Stromal cell of bone marrow (primary cell): ENCODE data around the gene CREB3L1.
"Not testable (repeated sequence)": the region's sequence is repeated elsewhere in the genome, so short reads cannot be mapped to it uniquely, and the experiment has no call there.

Source experiments
- DNase-seq: peaks from one replicate; pipeline ENCODE4 v3.0.0-alpha.2; 2012; ENCODE audit warnings: low read depth

The CREB3L1 gene

DNA sequence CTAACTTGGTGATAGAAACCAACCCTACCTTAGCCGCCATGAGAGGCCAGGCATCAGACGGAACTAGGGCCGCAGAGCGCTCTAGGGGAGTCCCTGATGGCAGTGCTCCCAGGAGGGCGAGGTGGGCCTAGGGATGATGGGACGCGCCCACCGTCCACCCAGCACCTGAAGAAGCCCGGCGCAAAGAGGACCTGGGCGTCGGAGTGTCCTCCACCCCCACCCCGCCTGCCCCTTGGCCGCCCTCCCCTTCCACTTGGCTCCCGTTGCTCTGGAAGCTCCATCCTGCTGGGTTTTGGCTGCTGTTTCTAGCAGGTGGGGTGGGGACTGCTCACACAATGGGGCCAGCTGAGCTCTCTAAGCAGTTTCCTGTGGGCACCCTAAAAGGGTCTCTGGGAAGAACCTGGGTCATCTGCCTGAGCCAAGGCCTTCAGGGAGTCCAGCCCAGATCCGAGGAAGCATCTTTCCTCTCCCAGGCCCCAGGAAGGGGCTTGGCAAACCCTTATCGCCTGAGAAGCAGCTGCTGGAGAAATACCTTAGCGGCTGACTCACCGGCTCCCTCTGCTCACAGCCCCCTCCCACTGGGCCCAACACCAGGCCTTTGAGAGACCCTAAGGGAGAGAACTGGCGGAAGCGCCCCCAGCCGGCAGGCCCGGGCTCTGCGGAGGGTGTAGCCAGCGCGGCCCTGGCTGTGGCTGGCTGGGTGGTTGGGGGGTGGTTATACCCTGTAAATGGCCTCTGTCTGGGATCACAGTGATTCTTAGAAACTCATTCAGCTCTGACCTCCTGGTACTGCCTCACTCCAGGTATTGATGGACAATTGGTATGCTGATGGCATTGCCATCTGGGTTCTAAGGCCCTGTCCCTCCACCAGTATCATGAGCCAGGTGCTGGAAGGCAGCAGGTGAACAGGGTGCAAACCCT is 19.3 kb downstream of the CREB3L1 start:
- no peak for DNase-seq

DNA sequence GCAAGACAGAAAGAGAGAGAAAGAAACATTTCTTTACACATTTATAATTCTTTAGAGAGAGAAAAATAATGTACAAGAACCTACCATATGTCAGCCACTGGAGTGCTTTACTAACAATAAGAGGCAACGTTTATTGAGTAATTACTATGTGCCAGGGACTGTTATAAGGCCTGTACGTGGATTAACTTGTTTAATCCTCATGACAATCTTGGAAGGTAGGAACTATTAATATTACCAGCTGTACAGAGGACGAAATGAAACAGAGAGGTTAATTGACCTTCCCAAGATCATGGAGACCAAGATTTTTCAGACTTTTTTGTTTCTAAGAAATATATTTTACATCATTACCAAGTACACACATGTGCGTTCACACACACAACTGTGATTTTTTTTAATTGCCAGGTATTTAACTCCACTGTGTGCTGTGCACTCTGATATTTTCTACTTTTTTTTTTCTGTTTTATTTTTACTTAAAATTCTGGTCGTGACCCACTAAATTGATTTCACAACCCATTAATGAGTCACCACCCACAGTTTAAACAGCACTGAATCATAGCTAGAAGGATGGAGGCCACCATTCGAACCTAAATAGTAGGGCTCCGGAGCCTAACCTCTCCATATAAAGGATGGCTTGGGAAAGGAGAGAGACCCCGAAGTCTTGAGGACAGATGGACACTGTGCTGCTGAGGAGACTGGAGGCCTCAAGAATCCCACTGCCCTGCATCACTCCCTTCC is 21.4 kb downstream of the CREB3L1 start:
- peak; percentile 81 for DNase-seq

DNA sequence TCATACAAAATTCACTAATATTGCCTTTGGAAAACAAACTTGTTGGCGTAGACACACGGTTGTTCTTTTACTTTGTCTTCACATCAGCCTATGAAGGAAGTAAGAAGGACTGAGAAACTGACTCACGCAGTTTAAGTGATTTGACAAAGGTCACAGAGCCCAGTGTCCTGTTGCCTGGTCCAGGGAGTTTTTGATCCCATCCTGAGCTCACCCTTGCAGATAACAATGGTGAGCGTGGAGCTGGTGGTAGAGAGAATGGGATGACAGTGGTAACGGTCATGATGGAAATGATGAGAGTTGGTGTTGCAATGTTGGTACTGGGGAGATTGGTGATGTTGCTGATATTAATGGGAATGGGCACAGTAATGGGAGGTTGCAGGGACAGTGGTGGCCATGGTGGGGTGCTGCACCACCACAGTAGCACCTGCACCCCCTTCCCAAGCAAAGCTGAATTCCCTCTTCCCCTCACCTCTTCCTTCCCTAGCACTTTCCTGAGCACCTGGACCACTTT is 22.0 kb downstream of the CREB3L1 start:
- DNase-seq: no peak

DNA sequence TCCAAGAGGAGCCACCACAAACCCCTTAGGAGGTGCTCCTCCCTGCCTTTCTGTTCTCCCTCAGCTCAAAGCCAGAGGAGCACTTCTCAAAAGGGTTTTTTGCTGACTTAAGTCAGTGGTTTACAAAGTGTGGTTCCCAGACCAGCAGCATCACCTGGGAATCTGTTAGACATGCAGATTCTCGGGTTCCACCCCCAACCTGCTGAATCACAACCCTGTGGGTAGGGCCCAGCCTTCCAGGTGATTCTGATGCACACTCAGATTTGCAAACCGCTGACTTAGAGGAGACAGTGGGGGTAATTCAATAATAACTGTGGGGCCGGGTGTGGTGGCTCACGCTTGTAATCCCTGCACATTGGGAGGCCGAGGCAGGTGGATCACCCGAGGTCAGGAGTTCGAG is 22.8 kb downstream of the CREB3L1 start:
- no peak for DNase-seq

DNA sequence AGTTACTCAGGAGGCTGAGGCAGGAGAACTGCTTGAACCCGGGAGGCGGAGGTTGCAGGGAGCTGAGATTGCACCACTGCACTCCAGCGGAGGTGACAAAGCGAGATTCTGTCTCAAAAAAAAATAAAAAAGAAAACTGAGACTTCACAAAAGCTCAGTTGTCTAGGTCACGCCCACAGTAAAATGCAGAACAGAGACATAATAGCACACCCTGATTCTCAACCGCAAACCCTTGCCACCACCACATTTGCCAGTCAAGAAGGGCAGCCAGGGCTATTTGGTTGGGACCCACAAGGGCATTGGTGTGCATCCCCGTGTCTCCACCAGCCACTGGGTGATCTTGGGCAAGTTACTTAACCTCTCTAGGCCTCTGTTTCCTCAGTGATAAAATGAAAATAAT is 25.4 kb downstream of the CREB3L1 start:
- no peak for DNase-seq

DNA sequence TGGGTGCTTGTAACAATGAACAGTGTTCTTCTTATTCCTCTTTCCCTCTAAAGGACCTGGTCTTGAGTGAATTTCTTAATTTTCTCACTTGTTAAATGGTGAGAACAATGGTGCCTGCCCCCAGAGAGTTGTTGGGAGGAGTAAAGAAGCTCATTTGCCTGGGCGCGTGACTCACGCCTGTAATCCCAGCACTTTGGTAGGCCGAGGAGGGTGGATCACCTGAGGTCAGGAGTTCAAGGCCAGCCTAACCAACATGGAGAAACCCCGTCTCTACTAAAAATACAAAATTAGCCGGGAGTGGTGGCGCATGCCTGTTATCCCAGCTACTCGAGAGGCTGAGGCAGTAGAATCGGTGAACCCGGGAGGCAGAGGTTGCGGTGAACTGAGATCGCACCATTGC is 26.6 kb downstream of the CREB3L1 start:
- not testable (repeated sequence) for DNase-seq

DNA sequence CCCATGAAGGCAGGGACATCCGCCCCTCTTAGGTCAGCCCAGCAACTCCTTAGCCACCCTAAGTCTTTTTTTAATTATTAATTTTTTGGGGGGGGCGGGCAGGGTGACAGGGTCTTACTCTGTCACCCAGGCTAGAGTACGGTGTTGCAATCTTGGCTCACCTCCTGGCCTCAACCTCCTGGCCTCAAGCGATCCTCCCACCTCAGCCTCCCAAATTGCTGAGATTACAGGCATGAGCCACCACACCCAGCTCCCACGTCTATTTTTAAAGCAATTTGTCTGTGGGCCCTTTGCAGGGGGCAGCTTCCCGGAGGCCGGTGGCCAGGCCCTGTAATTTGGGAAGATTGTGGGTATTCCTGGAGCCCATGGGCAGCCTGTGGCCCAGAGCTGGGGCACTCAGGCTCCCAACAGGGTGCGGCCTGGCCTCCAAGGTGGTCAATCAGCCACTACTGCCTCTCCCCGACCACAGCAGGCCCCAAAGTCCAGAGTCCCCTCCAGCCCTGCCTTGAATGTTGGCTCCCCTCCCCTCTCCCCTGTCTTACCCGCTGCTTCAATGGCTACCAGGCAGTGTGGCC is 27.2 kb downstream of the CREB3L1 start:
- no peak for DNase-seq

DNA sequence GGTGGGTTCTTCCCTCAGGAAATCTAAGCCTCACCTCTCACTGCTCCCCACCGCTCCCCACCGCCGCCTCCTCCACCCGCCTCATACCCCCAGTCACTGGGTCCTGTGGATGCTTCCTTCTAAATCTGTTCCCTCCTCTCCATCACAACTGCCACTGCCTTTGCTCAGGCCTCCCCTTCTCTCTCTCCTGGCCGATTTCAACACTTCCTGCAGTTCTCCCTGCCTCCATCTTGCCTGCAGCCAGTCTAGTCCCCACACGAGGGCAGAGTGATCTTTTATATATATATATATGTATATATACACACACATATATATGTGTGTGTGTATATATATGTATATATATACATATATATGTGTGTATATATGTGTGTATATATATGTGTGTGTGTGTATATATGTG is 27.8 kb downstream of the CREB3L1 start:
- no peak for DNase-seq

DNA sequence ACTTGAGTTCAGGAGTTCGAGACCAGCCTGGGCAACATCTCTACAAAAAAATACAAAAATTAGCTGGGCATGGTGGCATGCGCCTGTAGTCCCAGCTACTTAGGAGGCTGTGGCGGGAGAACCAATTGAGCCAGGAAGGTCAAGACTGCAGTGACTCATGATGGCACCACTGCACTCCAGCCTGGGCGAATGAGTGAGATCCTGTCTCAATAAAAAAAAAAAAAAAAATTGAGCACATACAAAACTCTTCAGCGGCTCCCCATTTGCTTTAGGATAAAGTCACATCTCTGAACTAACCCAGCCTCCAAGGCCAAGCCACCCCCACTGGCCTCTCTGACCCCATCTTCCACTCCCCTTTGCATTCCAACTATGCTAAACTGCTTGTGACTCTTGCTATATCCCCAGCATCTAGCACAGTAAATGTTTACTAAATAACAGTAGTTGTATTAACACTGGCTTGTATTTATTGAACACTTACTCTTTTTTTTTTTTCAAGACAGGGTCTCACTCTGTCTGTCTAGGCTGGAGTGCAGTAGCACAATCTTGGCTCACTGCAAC is 28.9 kb downstream of the CREB3L1 start:
- DNase-seq: no peak

DNA sequence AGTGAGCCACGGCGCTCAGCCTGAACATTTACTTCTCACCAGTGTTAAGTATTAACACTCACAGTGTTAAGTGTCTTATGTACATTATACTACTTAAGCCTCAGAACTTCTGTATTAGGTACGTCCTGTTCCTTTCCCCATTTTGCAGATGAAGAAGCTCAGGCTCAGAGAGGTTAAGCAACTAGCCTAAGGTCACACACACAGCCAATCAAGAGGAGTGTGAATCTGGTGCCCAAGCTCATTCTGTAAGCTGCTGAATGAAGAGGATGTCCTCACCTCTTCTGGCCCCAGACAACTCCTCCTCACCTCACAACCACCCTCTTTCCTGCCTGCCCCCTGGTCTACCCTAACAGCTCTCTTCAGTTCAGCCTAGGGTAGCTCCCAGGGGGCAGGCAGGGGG is 29.9 kb downstream of the CREB3L1 start:
- DNase-seq: no peak

DNA sequence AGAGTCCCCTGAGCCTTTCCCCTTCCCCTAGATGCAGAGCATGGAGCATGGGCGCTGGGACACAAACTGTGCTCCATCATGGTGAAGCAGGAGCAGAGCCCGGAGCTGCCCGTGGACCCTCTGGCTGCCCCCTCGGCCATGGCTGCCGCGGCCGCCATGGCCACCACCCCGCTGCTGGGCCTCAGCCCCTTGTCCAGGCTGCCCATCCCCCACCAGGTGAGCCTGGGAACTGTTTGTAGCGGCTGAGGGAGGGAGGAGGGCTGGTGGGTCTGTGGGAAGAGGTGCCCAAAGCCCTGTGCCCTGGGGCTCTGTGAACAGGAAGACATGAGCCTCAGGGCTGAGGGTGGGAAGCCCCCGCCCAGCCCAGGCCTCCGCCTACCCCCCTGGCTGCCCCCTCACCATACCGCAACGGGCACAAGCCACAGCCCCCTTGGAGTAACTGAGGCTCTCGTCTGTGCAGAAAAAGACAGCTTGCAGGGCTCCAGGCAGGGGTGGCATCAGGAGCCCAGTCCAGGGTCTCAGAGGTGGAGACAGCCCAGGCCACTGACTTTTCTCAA is 30.4 kb downstream of the CREB3L1 start:
- DNase-seq: no peak

DNA sequence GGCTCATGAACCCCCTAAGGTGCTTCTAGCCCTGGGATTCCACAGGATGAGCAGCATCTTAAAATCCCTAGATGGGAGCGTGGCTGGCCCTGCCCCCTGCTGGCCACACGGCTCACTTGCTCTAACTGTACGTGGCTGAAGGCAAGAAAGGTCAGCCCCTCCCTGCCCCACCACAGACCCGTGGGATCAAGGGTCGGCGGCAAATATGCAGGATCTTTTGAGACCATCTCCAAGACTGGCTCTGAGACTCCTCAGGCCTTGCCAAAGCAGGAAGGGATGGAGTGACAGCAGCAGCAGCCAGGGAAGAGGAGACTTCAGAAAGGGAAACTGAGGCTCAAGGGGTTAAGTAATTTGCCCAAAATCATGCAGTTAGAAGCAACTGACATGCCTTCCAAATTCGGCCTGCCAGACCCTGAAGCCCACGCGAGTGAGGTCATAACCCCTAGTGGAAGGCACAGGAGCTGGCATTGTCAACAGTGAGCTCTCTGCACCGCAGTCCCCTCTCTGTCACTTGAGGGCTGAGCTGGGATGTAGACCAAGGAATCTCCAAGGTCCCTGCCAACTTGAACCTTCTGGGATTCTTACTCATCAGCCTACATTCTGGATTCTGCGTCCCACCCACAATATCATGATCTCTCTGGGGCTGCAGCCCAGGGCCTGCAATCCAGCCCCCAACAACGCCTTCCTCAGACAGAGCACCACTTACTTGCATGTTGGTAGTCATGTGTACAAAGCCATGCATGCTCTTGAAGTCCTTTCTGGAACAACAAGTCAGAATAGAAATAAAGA is 31.4 kb downstream of the CREB3L1 start:
- no peak for DNase-seq

DNA sequence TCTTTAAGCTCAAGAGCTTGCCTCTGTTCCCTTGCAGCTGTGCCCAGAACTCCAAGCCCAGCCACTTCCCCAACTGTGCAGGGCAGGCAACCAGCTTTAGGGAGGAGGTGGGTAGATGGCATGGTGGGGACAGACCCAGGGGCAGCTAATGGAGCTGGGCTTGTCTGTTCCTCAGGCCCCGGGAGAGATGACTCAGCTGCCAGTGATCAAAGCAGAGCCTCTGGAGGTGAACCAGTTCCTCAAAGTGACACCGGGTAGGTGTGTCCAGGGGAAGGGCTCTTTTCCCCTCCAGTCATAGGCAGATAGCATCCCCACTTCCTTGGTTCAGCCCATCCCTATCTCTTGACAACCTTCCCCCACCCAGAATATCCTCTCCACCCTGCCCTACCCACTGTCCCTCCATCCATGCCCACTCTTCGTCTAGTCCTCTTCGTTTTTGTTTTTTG is 32.4 kb downstream of the CREB3L1 start:
- DNase-seq: no peak

DNA sequence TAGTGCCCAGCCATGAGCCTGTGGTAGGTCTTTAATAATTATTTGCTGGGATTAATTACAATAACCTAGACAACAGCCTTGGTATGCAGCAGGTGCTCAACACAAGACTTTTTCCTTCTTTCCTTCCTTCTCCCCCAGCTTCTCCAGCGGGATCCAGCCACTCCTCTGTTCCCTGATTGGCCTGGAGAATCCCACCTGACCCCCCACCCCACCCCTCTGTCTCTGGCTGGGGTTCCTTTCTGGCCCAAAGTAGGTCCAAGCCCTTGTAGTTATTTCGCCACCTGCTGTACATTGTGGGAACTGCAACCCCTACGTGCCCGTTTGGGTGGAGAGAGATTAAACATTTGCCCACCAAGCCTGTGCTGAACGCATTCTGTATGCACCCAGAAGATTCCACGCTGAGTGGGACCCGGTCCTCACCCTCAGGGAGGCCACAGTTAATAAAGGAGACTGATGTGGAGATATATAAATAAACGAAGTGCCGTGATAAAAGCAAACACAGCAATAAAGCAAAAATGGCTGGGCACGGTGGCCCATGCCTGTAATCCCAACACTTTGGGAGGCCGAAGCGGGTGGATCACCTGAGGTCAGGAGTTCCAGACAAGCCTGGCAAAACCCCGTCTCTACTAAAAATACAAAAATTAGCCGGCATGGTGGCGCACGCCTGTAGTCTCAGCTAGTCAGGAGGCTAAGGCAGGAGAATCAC is 37.7 kb downstream of the CREB3L1 start:
- DNase-seq: peak; percentile 68

DNA sequence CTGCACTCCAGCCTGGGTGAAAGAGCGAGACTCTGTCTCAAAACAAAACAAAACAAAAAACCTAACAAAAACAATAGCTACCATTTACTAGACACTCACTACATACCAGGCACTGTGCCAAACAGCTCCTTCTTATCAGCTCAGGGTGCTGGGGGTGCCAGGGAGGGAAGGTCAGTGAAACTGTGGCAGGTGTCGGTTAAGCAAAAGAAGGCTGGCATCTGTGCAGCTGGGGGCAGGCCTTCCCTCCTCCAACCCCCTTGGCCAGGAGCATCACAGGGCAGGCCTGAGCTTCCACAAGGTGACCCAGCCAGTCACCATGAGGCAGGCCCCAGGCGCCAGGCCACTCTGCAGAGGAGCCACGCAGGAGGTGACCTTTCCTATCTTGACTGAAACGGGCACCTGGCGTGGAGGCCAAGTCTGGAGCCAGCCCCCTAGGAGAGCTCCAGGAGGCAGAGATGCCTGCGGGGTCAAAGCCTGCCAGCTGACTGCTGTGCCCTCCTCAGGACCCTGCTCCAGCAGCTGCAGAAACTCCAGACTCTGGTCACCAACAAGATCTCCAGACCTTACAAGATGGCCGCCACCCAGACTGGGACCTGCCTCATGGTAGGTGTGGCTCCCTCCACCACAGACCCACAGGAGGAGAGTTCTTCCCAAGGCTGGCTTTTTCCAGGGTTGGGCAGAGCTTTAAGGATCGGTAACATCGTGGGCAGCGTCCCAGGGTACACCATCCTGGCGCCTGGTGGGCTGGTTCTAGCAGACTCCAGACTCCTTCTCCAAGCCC is 38.5 kb downstream of the CREB3L1 start:
- no peak for DNase-seq

DNA sequence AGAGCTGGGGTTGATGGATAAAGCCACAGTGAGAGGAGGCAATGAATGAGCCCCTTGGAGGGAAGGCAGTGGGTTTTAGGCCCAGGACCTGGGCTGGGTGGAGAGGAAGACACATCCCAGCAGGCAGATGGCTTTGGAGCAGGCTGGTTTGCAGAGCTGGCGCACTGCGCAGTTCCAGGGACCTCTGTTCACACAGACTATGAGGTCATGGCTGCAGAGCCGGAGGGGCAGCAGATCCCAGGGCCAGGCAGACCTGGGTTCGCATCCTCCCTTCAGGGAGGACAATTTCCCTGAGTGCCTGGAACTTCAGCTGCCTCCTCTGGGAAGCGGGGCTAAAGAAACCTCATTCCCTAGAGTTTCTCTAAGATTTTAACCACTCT is 41.6 kb downstream of the CREB3L1 start:
- DNase-seq: no peak

DNA sequence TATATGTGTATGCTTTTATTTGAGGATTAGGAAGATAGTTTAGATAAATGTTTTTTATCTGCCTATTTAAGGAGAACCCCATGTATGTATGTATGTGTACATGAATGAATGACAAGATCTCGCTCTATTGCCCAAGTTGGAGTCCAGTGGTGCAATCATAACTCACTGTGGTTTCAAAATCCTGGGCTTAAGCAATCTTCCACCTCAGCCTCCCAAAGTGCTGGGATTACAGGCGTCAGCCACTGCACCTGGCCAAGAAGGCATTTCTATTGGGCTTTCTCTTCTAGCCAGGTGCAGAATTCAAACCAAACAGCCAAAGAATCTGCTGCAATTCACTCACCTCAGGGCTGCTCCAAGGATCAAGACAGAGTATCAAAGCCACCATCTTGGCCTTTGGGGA is 44.3 kb downstream of the CREB3L1 start:
- DNase-seq: no peak

DNA sequence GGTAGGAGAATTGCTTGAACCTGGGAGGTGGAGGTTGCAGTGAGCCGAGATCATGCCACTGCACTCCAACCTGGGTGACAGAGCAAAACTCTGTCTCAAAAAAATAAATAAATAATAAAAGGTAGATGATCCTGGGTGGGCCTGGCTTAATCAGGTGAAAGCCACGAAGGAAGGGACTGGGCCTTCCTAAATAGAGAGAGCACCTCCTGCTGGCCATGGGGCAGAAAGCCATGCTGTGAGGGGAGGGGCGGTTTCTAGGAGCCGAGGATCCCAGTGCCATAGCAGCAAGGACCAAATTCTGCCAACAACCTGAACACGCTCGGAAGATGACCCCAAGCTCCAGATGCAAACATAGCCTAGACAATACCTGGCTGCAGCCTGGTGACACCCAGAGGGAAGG is 45.3 kb downstream of the CREB3L1 start:
- DNase-seq: no peak

DNA sequence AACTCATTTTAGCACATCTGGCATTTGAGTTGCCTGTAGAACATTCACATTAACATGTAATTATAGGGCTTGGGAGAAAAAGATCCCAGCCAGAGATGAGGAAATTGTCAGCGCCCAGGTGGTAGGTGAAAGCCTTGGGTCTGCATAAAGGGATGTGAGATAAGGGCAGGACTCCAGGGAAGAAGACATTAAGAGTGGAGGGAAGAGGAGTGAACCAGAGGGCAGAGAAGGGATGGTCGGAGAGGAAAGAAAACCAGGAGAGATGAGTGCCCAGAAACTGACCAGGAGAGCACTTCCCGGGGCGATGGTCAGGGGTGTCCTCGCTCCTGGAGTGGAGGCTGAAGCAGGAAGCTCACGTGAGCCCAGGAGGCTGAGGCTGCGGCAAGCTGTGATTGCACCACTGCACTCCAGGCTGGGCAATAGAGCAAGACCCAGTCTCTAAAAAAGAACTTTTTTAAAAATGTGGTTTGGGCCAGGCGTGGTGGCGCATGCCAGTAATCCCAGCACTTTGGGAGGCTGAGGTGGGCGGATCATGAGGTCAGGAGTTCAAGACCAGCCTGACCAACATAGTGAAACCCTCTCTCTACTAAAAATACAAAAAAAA is 49.5 kb downstream of the CREB3L1 start:
- DNase-seq: no peak
